ENCODE results near the gene LDLRAD4.

DNA sequence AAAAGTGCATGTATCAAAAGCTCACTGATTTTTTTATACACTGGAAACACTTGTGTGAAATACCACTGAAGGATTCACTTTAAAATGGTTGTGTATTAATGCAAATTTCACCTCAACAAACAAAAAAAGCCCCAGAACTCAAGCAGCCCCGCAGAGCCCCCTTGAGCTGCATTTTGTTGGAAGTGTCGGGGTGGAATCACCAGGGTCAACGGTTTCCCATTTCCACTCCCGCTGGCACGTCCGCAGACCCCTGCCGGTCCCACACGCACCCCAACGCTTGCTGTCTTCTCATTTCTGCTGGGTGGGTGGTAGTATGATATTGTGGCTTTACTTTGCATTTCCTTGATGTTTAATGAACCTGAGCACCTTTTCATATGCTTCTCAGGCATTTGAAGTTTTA is 268.1 kb downstream of the LDLRAD4 start:
- TF ChIP-seq CTCF (conservative IDR thresholded peaks at IDR 0.05; ENCODE audit: low read depth, low read length) = no peak
- TF ChIP-seq EZH2phosphoT487 (IDR thresholded peaks at IDR 0.05; ENCODE audit: borderline replicate concordance, low read length) = no peak
